Gastroesophageal sphincter (tissue), 3 donors: Measurements from ENCODE around the gene PANX2.

Experiments
- POLR2A ChIP-seq, 2 donors: fragments of 450-650 bp; IDR thresholded peaks; one replicate each; pipeline ENCODE4 v1.6.1; 2017; ENCODE audit warnings: antibody characterized with exemption in 2 of 2, mild to moderate bottlenecking in 2 of 2, moderate library complexity in 1 of 2
- POLR2AphosphoS5 ChIP-seq: sonication (generic); formaldehyde crosslinking; IDR thresholded peaks from one replicate; pipeline ENCODE4 v1.6.1; 2017; ENCODE audit warnings: antibody characterized with exemption
- TF ChIP-seq, protein P1 (sequence below), 4 experiments: fragments of 200-600 bp in 2 of 4; fragments of 450-650 bp in 2 of 4; sonication (generic) in 1 of 4; IDR thresholded peaks; one replicate each; pipeline ENCODE4 v1.5.1; 2017 to 2019; ENCODE audit warnings: antibody characterized with exemption in 4 of 4, mild to moderate bottlenecking in 2 of 4, moderate library complexity in 2 of 4

DNA sequence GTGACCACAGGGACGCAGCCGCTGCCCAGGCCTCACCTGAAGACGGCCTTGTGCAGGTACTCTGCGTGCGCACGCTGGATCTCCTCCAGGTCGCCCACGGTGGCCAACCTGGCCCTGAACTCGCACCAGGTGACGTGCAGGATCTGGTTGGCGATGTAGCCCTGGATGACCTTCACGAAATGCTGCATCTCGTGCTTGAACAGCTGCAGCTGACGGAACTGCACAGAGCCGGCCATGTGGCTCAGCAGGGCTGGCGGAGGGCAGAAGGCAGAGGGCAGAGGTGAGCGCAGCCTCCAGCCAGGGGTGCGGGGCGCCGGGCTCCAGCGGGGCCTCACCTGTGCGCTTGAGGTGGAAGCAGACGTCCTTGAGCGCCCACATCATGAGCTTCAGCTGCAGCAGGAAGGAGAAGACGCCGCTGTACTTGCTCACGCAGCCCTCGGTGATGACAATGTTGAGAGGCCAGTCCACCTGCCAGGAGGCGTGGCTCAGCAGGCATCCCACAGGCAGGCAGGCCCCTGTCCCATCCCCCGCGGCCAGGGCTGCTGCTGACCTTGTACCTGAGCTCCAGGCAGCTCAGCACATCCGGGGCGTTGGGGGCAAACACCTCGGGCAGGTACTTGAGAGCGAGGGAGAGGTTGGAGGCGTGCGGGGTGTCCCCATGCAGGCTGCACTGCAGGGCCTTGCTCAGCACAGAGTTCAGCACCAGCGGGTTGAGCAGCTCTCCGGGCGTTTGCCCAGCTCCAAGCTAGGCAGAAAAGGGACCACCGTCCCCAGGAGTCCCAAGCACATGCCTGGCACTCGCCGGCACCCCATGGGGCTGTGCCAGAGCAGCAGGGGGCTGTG, 47.8 kb downstream of the PANX2 start:
- TF ChIP-seq, protein P1, sequence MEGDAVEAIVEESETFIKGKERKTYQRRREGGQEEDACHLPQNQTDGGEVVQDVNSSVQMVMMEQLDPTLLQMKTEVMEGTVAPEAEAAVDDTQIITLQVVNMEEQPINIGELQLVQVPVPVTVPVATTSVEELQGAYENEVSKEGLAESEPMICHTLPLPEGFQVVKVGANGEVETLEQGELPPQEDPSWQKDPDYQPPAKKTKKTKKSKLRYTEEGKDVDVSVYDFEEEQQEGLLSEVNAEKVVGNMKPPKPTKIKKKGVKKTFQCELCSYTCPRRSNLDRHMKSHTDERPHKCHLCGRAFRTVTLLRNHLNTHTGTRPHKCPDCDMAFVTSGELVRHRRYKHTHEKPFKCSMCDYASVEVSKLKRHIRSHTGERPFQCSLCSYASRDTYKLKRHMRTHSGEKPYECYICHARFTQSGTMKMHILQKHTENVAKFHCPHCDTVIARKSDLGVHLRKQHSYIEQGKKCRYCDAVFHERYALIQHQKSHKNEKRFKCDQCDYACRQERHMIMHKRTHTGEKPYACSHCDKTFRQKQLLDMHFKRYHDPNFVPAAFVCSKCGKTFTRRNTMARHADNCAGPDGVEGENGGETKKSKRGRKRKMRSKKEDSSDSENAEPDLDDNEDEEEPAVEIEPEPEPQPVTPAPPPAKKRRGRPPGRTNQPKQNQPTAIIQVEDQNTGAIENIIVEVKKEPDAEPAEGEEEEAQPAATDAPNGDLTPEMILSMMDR (IDR thresholded peaks at IDR 0.05): no peak
- TF ChIP-seq POLR2A (IDR thresholded peaks at IDR 0.05) (no peak), POLR2AphosphoS5 (no peak)
